B cell (primary cell): Measurements from ENCODE around the gene CACNA2D3. TPM values are rescaled to one million over a fixed set of nuclear protein-coding genes. Genes with fewer than 3 reads are reported as not detected.

Source experiments
- ATAC-seq: fragments of 200-7000 bp; cut with Tn5 transposase; one replicate; pipeline ENCODE4 v1.10.0; 2021; ENCODE audit warnings: low read depth, mild to moderate bottlenecking, moderate number of reproducible peaks, moderate library complexity
- CTCF ChIA-PET: fragments of 350-600 bp; sonication (Branson Sonifier 250); formaldehyde crosslinking; loops from one replicate; lab custom pipeline; 2021; ENCODE audit warnings: antibody characterized with exemption, inconsistent platforms; lab: Charles Lee
- POLR2A ChIA-PET: fragments of 350-600 bp; sonication (Branson Sonifier 250); formaldehyde crosslinking; loops from one replicate; lab custom pipeline; 2021; ENCODE audit warnings: antibody characterized with exemption; lab: Charles Lee
- DNase-seq: peaks from one replicate; pipeline ENCODE4 v3.0.0; 2013
- H2AFZ ChIP-seq: 2 replicates; pipeline ENCODE4 v1.6.1; 2012; ENCODE audit warnings: mild to moderate bottlenecking, low read depth, low read length; ENCODE audit not compliant: insufficient read depth, poor library complexity, severe bottlenecking
- H3K27ac ChIP-seq, 2 donors: 1 replicate in 1 of 2; 2 replicates in 1 of 2; pipeline ENCODE4 v1.5.1; 2012 to 2013; ENCODE audit warnings: low read length in 2 of 2, mild to moderate bottlenecking in 2 of 2, moderate library complexity in 1 of 2
- H3K27me3 ChIP-seq, 4 experiments: fragments of 200-600 bp in 1 of 4; sonication (generic) in 1 of 4; replicated peaks in 1 of 4; 1 replicate in 2 of 4; 2 replicates in 2 of 4; pipeline versions ENCODE4 v1.6.1 to v1.7.0; 2013 to 2016; ENCODE audit warnings: low read length in 3 of 4, mild to moderate bottlenecking in 2 of 4, mixed read lengths in 1 of 4, moderate library complexity in 1 of 4; ENCODE audit not compliant: insufficient read depth in 4 of 4, control insufficient read depth in 3 of 4; ENCODE audit errors: control extremely low read depth in 1 of 4
- H3K36me3 ChIP-seq, 2 experiments: replicated peaks in 1 of 2; 1 replicate in 1 of 2; 2 replicates in 1 of 2; pipeline versions ENCODE4 v1.6.1 to v1.7.1; 2013; ENCODE audit warnings: low read length in 1 of 2; ENCODE audit not compliant: insufficient read depth in 2 of 2, control insufficient read depth in 1 of 2; ENCODE audit errors: control extremely low read depth in 1 of 2, extremely low read depth in 1 of 2
- H3K4me1 ChIP-seq, 2 donors: fragments of 200-600 bp in 1 of 2; sonication (generic) in 1 of 2; 1 replicate in 1 of 2; 2 replicates in 1 of 2; pipeline versions ENCODE4 v1.5.1 to v1.6.1; 2013 to 2017; ENCODE audit warnings: low read length in 2 of 2; ENCODE audit not compliant: control insufficient read depth in 2 of 2, insufficient read depth in 2 of 2
- H3K4me2 ChIP-seq: replicated peaks from 2 replicates; pipeline ENCODE3; 2012; ENCODE audit warnings: mild to moderate bottlenecking, low read depth, low read length; ENCODE audit not compliant: poor library complexity, severe bottlenecking
- H3K4me3 ChIP-seq, 5 experiments: fragments of 200-600 bp in 1 of 5; sonication (generic) in 1 of 5; 1 replicate in 3 of 5; 2 replicates in 2 of 5; pipeline versions ENCODE4 v1.5.1 to v1.7.0; 2011 to 2016; ENCODE audit warnings: low read length in 4 of 5, mild to moderate bottlenecking in 4 of 5, low read depth in 2 of 5, control low read depth in 1 of 5, moderate library complexity in 1 of 5; ENCODE audit not compliant: insufficient read depth in 1 of 5; ENCODE audit errors: control extremely low read depth in 1 of 5, extremely low read depth in 1 of 5
- H3K79me2 ChIP-seq: fragments of 200-600 bp; sonication (generic); one replicate; pipeline ENCODE4 v1.6.0; 2016; ENCODE audit warnings: low read length; ENCODE audit not compliant: control insufficient read depth, insufficient read depth
- H3K9ac ChIP-seq: fragments of 200-600 bp; sonication (generic); 2 replicates; pipeline ENCODE4 v1.6.1; 2017; ENCODE audit warnings: mild to moderate bottlenecking, low read length, moderate library complexity
- H3K9me3 ChIP-seq, 3 donors: one replicate each; pipeline versions ENCODE4 v1.6.1 to v1.7.1; 2013; ENCODE audit warnings: low read length in 2 of 3; ENCODE audit not compliant: control insufficient read depth in 2 of 3, insufficient read depth in 1 of 3; ENCODE audit errors: control extremely low read depth in 1 of 3
- H4K20me1 ChIP-seq: 2 replicates; pipeline ENCODE4 v1.6.0; 2012; ENCODE audit warnings: mild to moderate bottlenecking, low read length; ENCODE audit not compliant: insufficient read depth, control insufficient read depth, poor library complexity, severe bottlenecking
- H3K27ac Mint-ChIP-seq: one replicate; pipeline ENCODE4 v1.8.0; 2021; ENCODE audit warnings: mixed read lengths
- H3K27me3 Mint-ChIP-seq: one replicate; pipeline ENCODE4 v1.8.0; 2021; ENCODE audit warnings: mixed read lengths
- H3K4me1 Mint-ChIP-seq: one replicate; pipeline ENCODE4 v1.8.0; 2021; ENCODE audit warnings: mixed read lengths
- H3K4me3 Mint-ChIP-seq: one replicate; pipeline ENCODE4 v1.8.0; 2021; ENCODE audit warnings: mixed read lengths
- H3K9me3 Mint-ChIP-seq: one replicate; pipeline ENCODE4 v1.8.0; 2022; ENCODE audit warnings: mixed read lengths; ENCODE audit not compliant: insufficient read depth
- CTCF ChIP-seq: fragments of 200-600 bp; IDR thresholded peaks from one replicate; pipeline ENCODE4 v1.8.0; 2022; ENCODE audit warnings: antibody characterized with exemption, mild to moderate bottlenecking
- EZH2 ChIP-seq: IDR thresholded peaks from 2 replicates; pipeline ENCODE4 v1.6.1; 2012; ENCODE audit warnings: borderline replicate concordance, low read depth, mild to moderate bottlenecking, moderate library complexity, low read length; ENCODE audit not compliant: insufficient read depth, poor library complexity, severe bottlenecking
- WGBS: methylation state at CpG from one replicate; pipeline ENCODE4 v1.1.5; 2013; ENCODE audit warnings: missing lambda C conversion rate; ENCODE audit not compliant: insufficient coverage; 5-methylcytosine and 5-hydroxymethylcytosine counted together
- intact Hi-C: fragments of 100-400 bp; cut with micrococcal nuclease; formaldehyde crosslinking; loops from one replicate; pipeline ENCODE4 v1.10.0; 2022
- polyA plus RNA-seq: library from polyadenylated mRNA; depleted of rRNA; stranded (reverse); fragments of >200 nt; gene quantifications from 2 replicates; pipeline ENCODE4 v1.2.3, GENCODE V29; 2012
- total RNA-seq, 2 donors: library from RNA; stranded (reverse); fragments of 120-200 nt in 1 of 2; gene quantifications; 1 replicate in 1 of 2; 2 replicates in 1 of 2; pipeline versions ENCODE4 v1.2.3 to v1.2.4, GENCODE V29; 2013 to 2022

Gene CACNA2D3
- total and polyA plus RNA-seq, 2 donors (not counting 1 experiment from before 2014, with no cell fraction given) = not detected

GRCh38 chr3:54670201-54671000 lies 548.0 kb downstream of the CACNA2D3 start:
- H3K4me2 ChIP-seq = no peak overlapping the region
- no peaks in the 10 kb centered on the region for H3K27me3 ChIP-seq
- ATAC-seq (no peak), DNase-seq (no peak)
- no peaks in the 10 kb centered on the region for H3K27me3 Mint-ChIP-seq
- ChIA-PET CTCF (no interaction called here), POLR2A (no interaction called here)
- H3K9ac ChIP-seq = no peak overlapping the region
- H3K27ac Mint-ChIP-seq = no peak overlapping the region
- WGBS = 70% methylated on average over 5 of the region's 8 CpGs
- H3K4me3 ChIP-seq = no peak overlapping the region
- intact Hi-C loops = no loop called here
- no peaks in the 10 kb centered on the region for H4K20me1 ChIP-seq
- no peaks in the 10 kb centered on the region for H3K9me3 Mint-ChIP-seq
- TF ChIP-seq CTCF (no peak), EZH2 (no peak)
- H3K27ac ChIP-seq = no peak overlapping the region
- H3K4me3 Mint-ChIP-seq = no peak overlapping the region
- no peaks in the 10 kb centered on the region for H3K9me3 ChIP-seq
- no peaks in the 10 kb centered on the region for H3K4me1 Mint-ChIP-seq
- H2AFZ ChIP-seq = no peak overlapping the region
- no peaks in the 10 kb centered on the region for H3K79me2 ChIP-seq
- no peaks in the 10 kb centered on the region for H3K36me3 ChIP-seq
- H3K4me1 ChIP-seq = no peaks in the 10 kb centered on the region

GRCh38 chr3:54671511-54671910 lies 549.2 kb downstream of the CACNA2D3 start:
- no peak overlapping the region for H3K4me2 ChIP-seq
- Mint-ChIP-seq H3K27ac (no peak overlapping the region), H3K4me3 (no peak overlapping the region), H3K9me3 (no peaks in the 10 kb centered on the region), H3K27me3 (no peaks in the 10 kb centered on the region), H3K4me1 (no peaks in the 10 kb centered on the region)
- H3K36me3 ChIP-seq = no peaks in the 10 kb centered on the region
- ATAC-seq = no peak
- no peak overlapping the region for H3K9ac ChIP-seq
- H3K4me1 ChIP-seq = no peaks in the 10 kb centered on the region
- H3K9me3 ChIP-seq = no peaks in the 10 kb centered on the region
- H3K4me3 ChIP-seq = no peak overlapping the region
- ChIA-PET POLR2A (no interaction called here), CTCF (no interaction called here)
- 37% methylated on average over 2 of the region's 2 CpGs for WGBS
- H3K79me2 ChIP-seq = no peaks in the 10 kb centered on the region
- no peak overlapping the region for H3K27ac ChIP-seq
- DNase-seq = no peak
- intact Hi-C loops = no loop called here
- TF ChIP-seq EZH2 = no peak
- TF ChIP-seq CTCF = no peak
- H3K27me3 ChIP-seq = no peaks in the 10 kb centered on the region
- no peaks in the 10 kb centered on the region for H4K20me1 ChIP-seq
- no peak overlapping the region for H2AFZ ChIP-seq
